Measurements from ENCODE around the gene PPP1R12B. TPM values are rescaled to one million over a fixed set of nuclear protein-coding genes. Genes with fewer than 3 reads are reported as not detected.
A peak's percentile ranks its signal among the peaks of the same experiment; 100 is the strongest.
"Not testable (repeated sequence)": the region's sequence is repeated elsewhere in the genome, so short reads cannot be mapped to it uniquely, and the experiment has no call there.

The PPP1R12B gene
- total and polyA plus RNA-seq, 8 donors: 4.4 to 29.4 (median 13.7) TPM

DNA sequence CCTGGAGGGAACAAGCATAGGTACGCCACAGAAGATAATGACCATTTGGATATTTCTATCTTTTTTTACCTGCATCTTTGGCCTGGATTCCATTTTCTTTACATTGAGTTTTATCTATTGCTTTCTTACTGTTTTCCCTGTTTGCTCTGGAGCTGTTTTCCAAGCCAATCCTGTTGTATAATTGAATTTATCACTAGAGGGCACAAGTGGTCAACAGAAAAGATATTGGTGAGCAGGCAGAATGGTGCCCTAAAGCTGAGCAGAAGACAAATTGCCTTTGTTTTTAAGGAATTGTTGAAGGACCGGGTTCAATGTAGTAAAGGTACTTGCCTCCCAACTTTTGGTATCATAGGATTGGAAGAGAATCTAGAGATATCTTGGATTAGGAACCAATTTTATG is 152.8 kb downstream of the PPP1R12B start:
- TF ChIP-seq, protein P1, sequence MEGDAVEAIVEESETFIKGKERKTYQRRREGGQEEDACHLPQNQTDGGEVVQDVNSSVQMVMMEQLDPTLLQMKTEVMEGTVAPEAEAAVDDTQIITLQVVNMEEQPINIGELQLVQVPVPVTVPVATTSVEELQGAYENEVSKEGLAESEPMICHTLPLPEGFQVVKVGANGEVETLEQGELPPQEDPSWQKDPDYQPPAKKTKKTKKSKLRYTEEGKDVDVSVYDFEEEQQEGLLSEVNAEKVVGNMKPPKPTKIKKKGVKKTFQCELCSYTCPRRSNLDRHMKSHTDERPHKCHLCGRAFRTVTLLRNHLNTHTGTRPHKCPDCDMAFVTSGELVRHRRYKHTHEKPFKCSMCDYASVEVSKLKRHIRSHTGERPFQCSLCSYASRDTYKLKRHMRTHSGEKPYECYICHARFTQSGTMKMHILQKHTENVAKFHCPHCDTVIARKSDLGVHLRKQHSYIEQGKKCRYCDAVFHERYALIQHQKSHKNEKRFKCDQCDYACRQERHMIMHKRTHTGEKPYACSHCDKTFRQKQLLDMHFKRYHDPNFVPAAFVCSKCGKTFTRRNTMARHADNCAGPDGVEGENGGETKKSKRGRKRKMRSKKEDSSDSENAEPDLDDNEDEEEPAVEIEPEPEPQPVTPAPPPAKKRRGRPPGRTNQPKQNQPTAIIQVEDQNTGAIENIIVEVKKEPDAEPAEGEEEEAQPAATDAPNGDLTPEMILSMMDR (IDR thresholded peaks at IDR 0.05): peak in 1 of 4 donors; percentile 37
- Histone ChIP-seq H3K9me3 (no peaks in the 10 kb centered on the region), H3K27ac (no peak overlapping the region), H3K4me3 (no peak overlapping the region), H3K27me3 (no peaks in the 10 kb centered on the region), H3K36me3 (no peaks in the 10 kb centered on the region), H3K4me1 (peaks cover 0 to 6% (median 0%) of the 10 kb centered on the region in 3 donors)
- intact Hi-C loops (cut with DNase I): no loop called here
- DNase-seq: no peak
- 45 to 53% methylated on average over 2 of the region's 2 CpGs for WGBS, 2 donors
- peak; percentile 68 for FAIRE-seq
- ATAC-seq: peak in 3 of 4 donors; percentile 75 to 77 (median 76)

DNA sequence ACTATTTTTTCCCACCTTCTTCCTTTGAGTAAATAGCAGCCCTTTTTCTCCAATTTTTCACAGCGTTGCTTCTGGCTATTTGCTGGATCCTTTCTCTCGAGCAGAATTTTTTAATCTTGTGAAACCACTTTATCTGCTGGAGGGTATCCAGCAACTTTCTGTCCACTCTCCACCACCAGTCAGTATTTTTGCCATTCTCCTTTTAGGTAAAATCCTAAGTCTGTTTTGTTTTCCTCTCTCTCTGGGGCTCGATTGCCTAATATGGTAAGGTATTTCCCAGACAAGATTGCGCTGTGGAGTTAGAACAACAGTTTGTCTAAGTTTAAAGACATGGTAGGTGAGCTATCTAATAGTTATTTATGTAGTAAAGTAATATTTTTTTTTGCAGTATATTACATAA is 156.9 kb downstream of the PPP1R12B start:
- peak overlapping the region in 2 of 4 donors; percentile 42 to 46 for H3K27ac ChIP-seq
- DNase-seq: no peak
- intact Hi-C loops (cut with DNase I): no loop called here
- peak in 3 of 4 donors; percentile 45 to 81 (median 56) for ATAC-seq
- TF ChIP-seq, protein P1 (IDR thresholded peaks at IDR 0.05): no peak
- peak; percentile 92 for FAIRE-seq
- H3K9me3 ChIP-seq: no peaks in the 10 kb centered on the region
- no peak overlapping the region for H3K4me3 ChIP-seq
- WGBS, 2 donors: 32 to 34% methylated on average over 4 of the region's 4 CpGs
- H3K4me1 ChIP-seq: peaks cover 0 to 6% (median 0%) of the 10 kb centered on the region in 3 donors
- H3K36me3 ChIP-seq: no peaks in the 10 kb centered on the region
- no peaks in the 10 kb centered on the region for H3K27me3 ChIP-seq

DNA sequence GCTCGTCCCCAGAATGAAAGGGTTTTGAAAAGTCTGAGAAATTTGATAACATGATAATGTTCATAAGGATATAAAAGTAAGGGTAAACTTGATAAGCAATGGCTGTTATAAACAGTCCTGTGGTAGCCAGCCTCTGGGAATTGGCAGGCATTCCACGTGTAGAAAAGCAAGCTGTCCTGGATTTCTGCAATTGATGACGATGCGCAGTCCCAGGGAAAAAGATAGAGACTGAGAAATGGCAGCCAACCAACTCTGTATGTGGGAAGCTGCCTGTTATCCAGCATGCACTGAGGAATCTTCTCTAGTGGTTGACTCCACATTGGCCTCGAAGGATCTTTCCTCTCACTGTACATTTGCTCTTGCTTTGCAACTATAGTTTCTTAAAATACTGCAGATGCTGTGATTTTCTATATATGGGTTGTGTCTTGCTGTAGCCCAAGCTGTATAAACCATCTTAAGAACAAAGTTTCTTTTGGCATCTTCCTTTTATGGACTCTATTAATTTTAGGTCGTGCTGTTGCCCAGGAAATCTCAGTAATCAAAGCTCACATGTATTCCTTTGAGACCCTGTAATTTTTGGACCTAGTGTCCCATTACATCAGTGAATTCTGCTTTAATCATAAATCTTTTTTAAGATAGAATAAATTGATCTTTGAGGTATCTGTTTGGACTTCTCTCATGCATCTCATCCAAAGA is 157.5 kb downstream of the PPP1R12B start:
- H3K27me3 ChIP-seq; H3K4me1 ChIP-seq; H3K36me3 ChIP-seq; intact Hi-C loops (cut with DNase I); H3K9me3 ChIP-seq; H3K4me3 ChIP-seq; FAIRE-seq: not testable (repeated sequence)
- ATAC-seq (peak in 3 of 4 donors; percentile 37 to 49 (median 44)), DNase-seq (peak in 1 of 6 donors; percentile 12)
- WGBS, 2 donors: 58 to 59% methylated on average over 6 of the region's 6 CpGs
- H3K27ac ChIP-seq: peak overlapping the region in 2 of 4 donors; percentile 42 to 46

DNA sequence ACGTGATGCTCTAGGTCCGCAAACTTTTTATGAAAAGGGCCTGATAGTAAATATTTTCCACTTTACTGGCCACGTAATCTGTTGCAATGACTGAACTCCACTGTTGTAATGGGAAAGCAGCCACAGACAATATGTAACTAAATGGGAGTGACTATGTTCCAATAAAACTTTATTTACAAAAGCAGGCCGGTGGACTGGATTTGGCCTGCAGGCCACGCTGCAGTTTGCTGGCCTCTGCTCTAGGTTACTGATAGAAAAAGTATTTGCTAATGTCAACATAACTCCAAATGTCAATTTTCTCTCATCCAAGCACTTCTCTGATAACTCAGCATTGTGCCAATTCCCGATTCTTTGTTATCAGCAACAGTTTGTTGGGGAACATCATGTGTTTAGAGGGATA is 160.4 kb downstream of the PPP1R12B start:
- H3K36me3 ChIP-seq; H3K27me3 ChIP-seq; ATAC-seq; H3K4me3 ChIP-seq; FAIRE-seq; DNase-seq; H3K4me1 ChIP-seq; H3K9me3 ChIP-seq; intact Hi-C loops (cut with DNase I); H3K27ac ChIP-seq: not testable (repeated sequence)
- 63 to 68% methylated on average over 6 of the region's 6 CpGs for WGBS, 2 donors

DNA sequence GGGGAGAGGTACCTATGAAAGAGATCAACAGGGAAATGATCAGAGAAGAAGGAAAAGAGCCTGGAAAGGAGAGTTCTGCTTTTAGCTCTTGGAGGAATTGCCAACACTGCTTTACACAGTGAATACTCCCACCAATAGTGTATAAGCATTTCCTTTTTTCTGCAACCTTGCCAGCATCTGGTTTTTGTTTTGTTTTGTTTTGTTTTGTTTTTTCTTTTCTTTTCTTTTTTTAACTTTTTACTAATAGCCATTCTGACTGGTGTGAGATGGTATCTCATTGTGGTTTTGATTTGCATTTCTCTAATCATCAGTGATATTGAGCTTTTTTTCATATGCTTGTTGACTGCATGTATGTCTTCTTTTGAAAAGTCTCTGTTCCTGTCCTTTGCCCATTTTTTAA is 165.4 kb downstream of the PPP1R12B start:
- H3K4me1 ChIP-seq; H3K27me3 ChIP-seq; H3K9me3 ChIP-seq; H3K27ac ChIP-seq; H3K36me3 ChIP-seq; FAIRE-seq; ATAC-seq; H3K4me3 ChIP-seq; intact Hi-C loops (cut with DNase I); DNase-seq: not testable (repeated sequence)

DNA sequence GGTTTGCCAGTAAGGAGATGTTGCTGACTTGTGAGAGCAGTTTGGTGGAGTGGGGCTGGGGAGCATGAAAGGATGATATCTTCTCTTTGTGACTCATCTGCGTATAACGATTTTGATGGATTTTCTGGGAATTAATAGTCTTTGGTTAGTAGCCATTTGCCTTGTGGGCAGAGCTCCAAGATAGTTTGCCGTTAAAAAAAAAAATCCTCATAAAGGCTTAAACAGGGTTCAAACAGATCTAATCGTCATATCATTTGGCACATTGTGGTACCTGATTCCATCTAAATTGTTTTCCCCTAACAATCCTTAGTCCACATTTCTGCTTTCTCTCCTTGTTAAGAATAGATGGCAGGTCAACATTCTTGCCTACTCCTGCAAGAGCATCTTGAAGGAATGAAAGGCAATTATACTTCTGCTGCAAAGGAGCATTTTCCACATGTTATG is 168.0 kb downstream of the PPP1R12B start:
- H3K4me1 ChIP-seq: peaks cover 0 to 8% (median 0%) of the 10 kb centered on the region in 3 donors
- H3K4me3 ChIP-seq: no peak overlapping the region
- TF ChIP-seq, protein P1 (IDR thresholded peaks at IDR 0.05): no peak
- DNase-seq (no peak), ATAC-seq (no peak), FAIRE-seq (no peak)
- WGBS, 2 donors: 81 to 84% methylated on average over 4 of the region's 4 CpGs
- H3K36me3 ChIP-seq: no peaks in the 10 kb centered on the region
- H3K27ac ChIP-seq: no peak overlapping the region
- H3K27me3 ChIP-seq: no peaks in the 10 kb centered on the region
- no peaks in the 10 kb centered on the region for H3K9me3 ChIP-seq
- intact Hi-C loops (cut with DNase I): no loop called here

DNA sequence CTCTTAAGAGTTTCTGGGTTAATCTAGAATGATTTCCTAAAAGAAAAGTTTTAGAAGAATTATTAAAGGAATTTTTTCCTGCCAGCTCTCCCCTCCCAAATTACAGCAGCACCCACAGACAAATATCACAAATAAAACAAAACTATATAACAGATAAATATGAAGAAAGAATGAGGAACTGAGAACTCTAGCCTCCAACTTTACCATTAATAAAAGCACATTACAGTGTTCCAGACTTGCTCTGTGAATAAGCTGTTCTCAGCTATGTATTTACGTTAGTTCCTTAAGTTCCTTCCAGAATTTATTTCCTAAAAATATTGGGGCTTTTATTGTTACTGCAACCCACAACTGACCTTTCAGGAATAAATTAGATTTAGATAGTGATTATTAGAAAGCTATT is 168.6 kb downstream of the PPP1R12B start:
- H3K4me1 ChIP-seq; H3K36me3 ChIP-seq; intact Hi-C loops (cut with DNase I); DNase-seq; H3K4me3 ChIP-seq; ATAC-seq; H3K27me3 ChIP-seq; H3K9me3 ChIP-seq; FAIRE-seq; H3K27ac ChIP-seq: not testable (repeated sequence)
- 90 to 95% methylated on average over 1 of the region's 1 CpG for WGBS, 2 donors

DNA sequence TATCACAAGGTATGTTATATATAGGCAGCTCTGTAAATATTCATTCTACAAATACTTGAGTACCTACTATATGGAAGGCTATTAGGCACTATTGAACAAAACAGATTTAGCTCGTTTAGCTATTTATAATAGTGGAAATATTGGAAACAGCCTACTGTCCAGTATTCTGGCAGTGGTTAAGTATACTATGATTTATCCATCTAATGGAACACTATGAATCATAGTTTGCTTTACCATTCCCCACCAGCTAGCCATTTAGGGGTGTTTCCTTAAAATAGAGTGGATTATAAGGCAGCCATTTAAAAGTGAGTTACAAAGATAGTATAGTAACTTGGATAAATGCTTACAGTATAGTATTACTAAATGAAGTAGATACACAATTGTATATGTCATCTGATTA is 169.7 kb downstream of the PPP1R12B start:
- WGBS, 2 donors: 79 to 82% methylated on average over 1 of the region's 1 CpG
- H3K4me3 ChIP-seq; ATAC-seq; FAIRE-seq; DNase-seq; H3K27ac ChIP-seq; H3K9me3 ChIP-seq; H3K4me1 ChIP-seq; H3K27me3 ChIP-seq; intact Hi-C loops (cut with DNase I); H3K36me3 ChIP-seq: not testable (repeated sequence)

DNA sequence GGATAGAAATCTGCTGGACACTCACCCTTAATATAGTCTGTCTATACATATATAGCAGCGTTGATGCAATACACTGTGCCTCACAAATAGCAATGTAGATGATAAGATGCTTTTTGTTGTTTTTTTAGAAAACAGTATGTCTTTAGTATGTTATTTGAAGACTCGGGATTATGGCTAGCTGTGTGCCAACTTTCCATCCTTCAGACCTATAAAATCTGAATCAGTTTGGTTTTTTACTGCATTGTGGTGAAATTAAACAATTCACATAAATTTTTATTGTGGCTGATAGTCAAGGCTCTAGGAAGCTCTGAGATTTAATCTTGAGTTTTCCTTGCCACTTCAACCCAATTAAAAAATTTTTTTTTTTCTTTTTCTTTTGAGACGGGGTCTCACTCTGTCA is 170.4 kb downstream of the PPP1R12B start:
- ATAC-seq, FAIRE-seq: not testable (repeated sequence)
- H3K27ac ChIP-seq: peak overlapping the region in 1 of 4 donors; percentile 63

More for the DNA sequence above, 170.4 kb downstream of the PPP1R12B start:
- H3K36me3 ChIP-seq; H3K4me3 ChIP-seq; intact Hi-C loops (cut with DNase I); H3K4me1 ChIP-seq; H3K27me3 ChIP-seq; DNase-seq; H3K9me3 ChIP-seq: not testable (repeated sequence)
- 91 to 94% methylated on average over 3 of the region's 3 CpGs for WGBS, 2 donors
